B cell (primary cell): ENCODE data around the gene CASZ1. TPM values are rescaled to one million over a fixed set of nuclear protein-coding genes. Genes with fewer than 3 reads are reported as not detected.

ENCODE experiments used
- ATAC-seq: fragments of 200-7000 bp; cut with Tn5 transposase; one replicate; pipeline ENCODE4 v1.10.0; 2021; ENCODE audit warnings: low read depth, mild to moderate bottlenecking, moderate number of reproducible peaks, moderate library complexity
- CTCF ChIA-PET: fragments of 350-600 bp; sonication (Branson Sonifier 250); formaldehyde crosslinking; loops from one replicate; lab custom pipeline; 2021; ENCODE audit warnings: antibody characterized with exemption, inconsistent platforms; lab: Charles Lee
- POLR2A ChIA-PET: fragments of 350-600 bp; sonication (Branson Sonifier 250); formaldehyde crosslinking; loops from one replicate; lab custom pipeline; 2021; ENCODE audit warnings: antibody characterized with exemption; lab: Charles Lee
- DNase-seq: peaks from one replicate; pipeline ENCODE4 v3.0.0; 2013
- H2AFZ ChIP-seq: 2 replicates; pipeline ENCODE4 v1.6.1; 2012; ENCODE audit warnings: mild to moderate bottlenecking, low read depth, low read length; ENCODE audit not compliant: insufficient read depth, poor library complexity, severe bottlenecking
- H3K27ac ChIP-seq, 2 donors: 1 replicate in 1 of 2; 2 replicates in 1 of 2; pipeline ENCODE4 v1.5.1; 2012 to 2013; ENCODE audit warnings: low read length in 2 of 2, mild to moderate bottlenecking in 2 of 2, moderate library complexity in 1 of 2
- H3K27me3 ChIP-seq, 4 experiments: fragments of 200-600 bp in 1 of 4; sonication (generic) in 1 of 4; replicated peaks in 1 of 4; 1 replicate in 2 of 4; 2 replicates in 2 of 4; pipeline versions ENCODE4 v1.6.1 to v1.7.0; 2013 to 2016; ENCODE audit warnings: low read length in 3 of 4, mild to moderate bottlenecking in 2 of 4, mixed read lengths in 1 of 4, moderate library complexity in 1 of 4; ENCODE audit not compliant: insufficient read depth in 4 of 4, control insufficient read depth in 3 of 4; ENCODE audit errors: control extremely low read depth in 1 of 4
- H3K36me3 ChIP-seq, 2 experiments: replicated peaks in 1 of 2; 1 replicate in 1 of 2; 2 replicates in 1 of 2; pipeline versions ENCODE4 v1.6.1 to v1.7.1; 2013; ENCODE audit warnings: low read length in 1 of 2; ENCODE audit not compliant: insufficient read depth in 2 of 2, control insufficient read depth in 1 of 2; ENCODE audit errors: control extremely low read depth in 1 of 2, extremely low read depth in 1 of 2
- H3K4me1 ChIP-seq, 2 donors: fragments of 200-600 bp in 1 of 2; sonication (generic) in 1 of 2; 1 replicate in 1 of 2; 2 replicates in 1 of 2; pipeline versions ENCODE4 v1.5.1 to v1.6.1; 2013 to 2017; ENCODE audit warnings: low read length in 2 of 2; ENCODE audit not compliant: control insufficient read depth in 2 of 2, insufficient read depth in 2 of 2
- H3K4me2 ChIP-seq: replicated peaks from 2 replicates; pipeline ENCODE3; 2012; ENCODE audit warnings: mild to moderate bottlenecking, low read depth, low read length; ENCODE audit not compliant: poor library complexity, severe bottlenecking
- H3K4me3 ChIP-seq, 5 experiments: fragments of 200-600 bp in 1 of 5; sonication (generic) in 1 of 5; 1 replicate in 3 of 5; 2 replicates in 2 of 5; pipeline versions ENCODE4 v1.5.1 to v1.7.0; 2011 to 2016; ENCODE audit warnings: low read length in 4 of 5, mild to moderate bottlenecking in 4 of 5, low read depth in 2 of 5, control low read depth in 1 of 5, moderate library complexity in 1 of 5; ENCODE audit not compliant: insufficient read depth in 1 of 5; ENCODE audit errors: control extremely low read depth in 1 of 5, extremely low read depth in 1 of 5
- H3K79me2 ChIP-seq: fragments of 200-600 bp; sonication (generic); one replicate; pipeline ENCODE4 v1.6.0; 2016; ENCODE audit warnings: low read length; ENCODE audit not compliant: control insufficient read depth, insufficient read depth
- H3K9ac ChIP-seq: fragments of 200-600 bp; sonication (generic); 2 replicates; pipeline ENCODE4 v1.6.1; 2017; ENCODE audit warnings: mild to moderate bottlenecking, low read length, moderate library complexity
- H3K9me3 ChIP-seq, 3 donors: one replicate each; pipeline versions ENCODE4 v1.6.1 to v1.7.1; 2013; ENCODE audit warnings: low read length in 2 of 3; ENCODE audit not compliant: control insufficient read depth in 2 of 3, insufficient read depth in 1 of 3; ENCODE audit errors: control extremely low read depth in 1 of 3
- H4K20me1 ChIP-seq: 2 replicates; pipeline ENCODE4 v1.6.0; 2012; ENCODE audit warnings: mild to moderate bottlenecking, low read length; ENCODE audit not compliant: insufficient read depth, control insufficient read depth, poor library complexity, severe bottlenecking
- H3K27ac Mint-ChIP-seq: one replicate; pipeline ENCODE4 v1.8.0; 2021; ENCODE audit warnings: mixed read lengths
- H3K27me3 Mint-ChIP-seq: one replicate; pipeline ENCODE4 v1.8.0; 2021; ENCODE audit warnings: mixed read lengths
- H3K4me1 Mint-ChIP-seq: one replicate; pipeline ENCODE4 v1.8.0; 2021; ENCODE audit warnings: mixed read lengths
- H3K4me3 Mint-ChIP-seq: one replicate; pipeline ENCODE4 v1.8.0; 2021; ENCODE audit warnings: mixed read lengths
- H3K9me3 Mint-ChIP-seq: one replicate; pipeline ENCODE4 v1.8.0; 2022; ENCODE audit warnings: mixed read lengths; ENCODE audit not compliant: insufficient read depth
- CTCF ChIP-seq: fragments of 200-600 bp; IDR thresholded peaks from one replicate; pipeline ENCODE4 v1.8.0; 2022; ENCODE audit warnings: antibody characterized with exemption, mild to moderate bottlenecking
- EZH2 ChIP-seq: IDR thresholded peaks from 2 replicates; pipeline ENCODE4 v1.6.1; 2012; ENCODE audit warnings: borderline replicate concordance, low read depth, mild to moderate bottlenecking, moderate library complexity, low read length; ENCODE audit not compliant: insufficient read depth, poor library complexity, severe bottlenecking
- WGBS: methylation state at CpG from one replicate; pipeline ENCODE4 v1.1.5; 2013; ENCODE audit warnings: missing lambda C conversion rate; ENCODE audit not compliant: insufficient coverage; 5-methylcytosine and 5-hydroxymethylcytosine counted together
- intact Hi-C: fragments of 100-400 bp; cut with micrococcal nuclease; formaldehyde crosslinking; loops from one replicate; pipeline ENCODE4 v1.10.0; 2022
- polyA plus RNA-seq: library from polyadenylated mRNA; depleted of rRNA; stranded (reverse); fragments of >200 nt; gene quantifications from 2 replicates; pipeline ENCODE4 v1.2.3, GENCODE V29; 2012
- total RNA-seq, 2 donors: library from RNA; stranded (reverse); fragments of 120-200 nt in 1 of 2; gene quantifications; 1 replicate in 1 of 2; 2 replicates in 1 of 2; pipeline versions ENCODE4 v1.2.3 to v1.2.4, GENCODE V29; 2013 to 2022

CASZ1 gene
- total and polyA plus RNA-seq, 2 donors (not counting 1 experiment from before 2014, with no cell fraction given), result 9.5 to 27.2 TPM

- ATAC-seq (no peak), DNase-seq (no peak)
- Histone ChIP-seq H3K27me3 (peaks cover 0 to 4% (median 1%) of the 10 kb centered on the region in 4 experiments), H4K20me1 (no peaks in the 10 kb centered on the region), H3K79me2 (no peaks in the 10 kb centered on the region), H3K4me1 (peaks cover 0 to 4% of the 10 kb centered on the region in 2 donors), H3K36me3 (peaks cover 0 to 13% of the 10 kb centered on the region in 2 experiments), H2AFZ (no peak overlapping the region), H3K4me2 (no peak overlapping the region), H3K9ac (no peak overlapping the region), H3K9me3 (peaks cover 0 to 5% (median 0%) of the 10 kb centered on the region in 3 donors), H3K4me3 (no peak overlapping the region), H3K27ac (no peak overlapping the region)
- H3K27me3 Mint-ChIP-seq, result no peaks in the 10 kb centered on the region
- 94% methylated on average over 40 of the region's 45 CpGs for WGBS
- POLR2A ChIA-PET, result no interaction called here
- TF ChIP-seq CTCF (no peak), EZH2 (no peak)
- no peak overlapping the region for H3K4me3 Mint-ChIP-seq
- H3K27ac Mint-ChIP-seq, result no peak overlapping the region
- no peaks in the 10 kb centered on the region for H3K9me3 Mint-ChIP-seq
- intact Hi-C loops, result no loop called here
- H3K4me1 Mint-ChIP-seq, result no peaks in the 10 kb centered on the region
- CTCF ChIA-PET, result no interaction called here
Observed at GRCh38 chr1:10639775-10640578, 156.5 kb downstream of the CASZ1 start.
